Activated T-cell treated with anti-CD3 and anti-CD28 coated beads for 24 hours (primary cell): ENCODE measurements around the gene ZFPM1.

Experiments used
- DNase-seq: peaks from one replicate; pipeline ENCODE4 v3.0.0-alpha.2; 2020; ENCODE audit warnings: low read depth

The ZFPM1 gene

DNA sequence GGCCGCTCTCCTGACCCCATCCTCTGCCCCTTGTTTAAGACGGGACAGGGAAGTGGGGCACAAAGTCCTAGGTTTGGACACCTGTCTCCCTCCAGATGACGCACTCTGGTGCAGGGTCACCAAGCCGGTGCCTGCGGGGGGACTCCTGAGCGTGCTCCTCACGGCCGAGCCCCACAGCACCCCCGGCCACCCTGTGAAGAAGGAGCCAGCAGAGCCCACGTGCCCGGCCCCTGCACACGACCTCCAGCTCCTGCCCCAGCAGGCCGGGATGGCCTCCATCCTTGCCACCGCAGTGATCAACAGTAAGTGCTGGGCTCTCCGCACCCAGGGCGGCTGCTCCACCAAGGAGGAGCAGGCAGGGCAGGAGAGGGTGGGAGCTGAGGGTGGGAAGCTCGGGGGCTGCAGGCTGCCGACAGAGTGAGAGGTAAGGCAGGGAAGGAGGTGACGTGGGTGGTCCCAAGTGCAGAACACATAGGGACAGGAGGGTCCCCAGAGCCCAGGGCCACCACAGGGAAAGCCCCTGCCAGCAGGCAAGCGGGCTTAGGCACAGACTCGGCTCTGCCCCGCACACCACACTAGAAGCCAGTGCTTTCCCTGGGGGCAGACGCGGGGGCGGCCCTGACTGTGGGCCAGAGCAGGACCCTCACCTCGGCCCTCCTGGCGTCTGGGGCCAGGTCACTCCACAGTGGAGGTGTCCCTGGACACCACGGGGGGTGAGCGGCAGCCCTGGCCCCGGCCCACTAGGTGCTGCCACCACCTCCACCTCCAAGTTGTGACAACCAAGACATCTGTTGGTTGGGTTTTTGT, 75.1 kb downstream of the ZFPM1 start:
- DNase-seq = no peak

- no peak for DNase-seq
These were observed 75.8 kb downstream of the ZFPM1 start for GRCh38 chr16:88528902-88529318.

- DNase-seq = no peak
These were observed 76.5 kb downstream of the ZFPM1 start for GRCh38 chr16:88529596-88529995.

- no peak for DNase-seq
These were observed 77.2 kb downstream of the ZFPM1 start for GRCh38 chr16:88530051-88530857.

GRCh38 chr16:88530858-88531203, 77.8 kb downstream of the ZFPM1 start:
- DNase-seq = no peak

DNA sequence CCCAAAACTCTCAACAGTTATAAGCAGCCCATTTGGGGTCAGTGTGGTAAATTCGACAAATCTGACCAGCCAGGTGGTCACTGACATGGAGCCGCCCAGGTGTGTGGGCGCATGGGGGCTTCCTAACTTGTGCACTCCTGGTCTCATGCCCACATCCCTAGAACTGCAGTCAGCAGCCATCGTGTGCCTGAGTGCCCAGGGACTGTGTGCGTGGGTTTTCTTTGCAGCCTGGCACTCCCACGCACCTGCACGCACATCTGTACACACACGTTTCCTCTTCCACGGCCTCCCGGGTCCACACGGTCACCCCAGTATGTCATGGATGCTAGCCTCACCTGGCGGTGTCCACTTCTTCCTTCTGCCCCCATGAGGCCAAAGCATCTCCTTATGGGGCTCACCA, 78.3 kb downstream of the ZFPM1 start:
- DNase-seq = no peak

GRCh38 chr16:88531931-88532433, 78.9 kb downstream of the ZFPM1 start:
- no peak for DNase-seq

GRCh38 chr16:88532434-88533241, 79.6 kb downstream of the ZFPM1 start:
- DNase-seq = no peak

DNA sequence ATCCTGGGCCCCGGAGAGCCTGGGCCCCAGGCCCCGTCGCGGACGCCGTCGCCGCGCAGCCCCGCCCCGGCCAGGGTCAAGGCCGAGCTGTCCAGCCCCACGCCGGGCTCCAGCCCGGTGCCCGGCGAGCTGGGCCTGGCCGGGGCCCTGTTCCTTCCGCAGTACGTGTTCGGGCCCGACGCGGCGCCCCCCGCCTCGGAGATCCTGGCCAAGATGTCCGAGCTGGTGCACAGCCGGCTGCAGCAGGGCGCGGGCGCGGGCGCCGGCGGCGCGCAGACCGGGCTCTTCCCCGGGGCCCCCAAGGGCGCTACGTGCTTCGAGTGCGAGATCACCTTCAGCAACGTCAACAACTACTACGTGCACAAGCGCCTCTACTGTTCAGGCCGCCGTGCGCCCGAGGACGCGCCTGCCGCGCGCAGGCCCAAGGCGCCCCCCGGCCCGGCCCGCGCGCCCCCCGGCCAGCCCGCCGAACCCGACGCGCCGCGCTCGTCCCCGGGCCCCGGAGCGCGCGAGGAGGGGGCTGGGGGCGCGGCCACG, 80.4 kb downstream of the ZFPM1 start:
- no peak for DNase-seq

GRCh38 chr16:88533932-88534637, 81.0 kb downstream of the ZFPM1 start:
- DNase-seq = peak; percentile 77

GRCh38 chr16:88534638-88535190, 81.6 kb downstream of the ZFPM1 start:
- no peak for DNase-seq

DNA sequence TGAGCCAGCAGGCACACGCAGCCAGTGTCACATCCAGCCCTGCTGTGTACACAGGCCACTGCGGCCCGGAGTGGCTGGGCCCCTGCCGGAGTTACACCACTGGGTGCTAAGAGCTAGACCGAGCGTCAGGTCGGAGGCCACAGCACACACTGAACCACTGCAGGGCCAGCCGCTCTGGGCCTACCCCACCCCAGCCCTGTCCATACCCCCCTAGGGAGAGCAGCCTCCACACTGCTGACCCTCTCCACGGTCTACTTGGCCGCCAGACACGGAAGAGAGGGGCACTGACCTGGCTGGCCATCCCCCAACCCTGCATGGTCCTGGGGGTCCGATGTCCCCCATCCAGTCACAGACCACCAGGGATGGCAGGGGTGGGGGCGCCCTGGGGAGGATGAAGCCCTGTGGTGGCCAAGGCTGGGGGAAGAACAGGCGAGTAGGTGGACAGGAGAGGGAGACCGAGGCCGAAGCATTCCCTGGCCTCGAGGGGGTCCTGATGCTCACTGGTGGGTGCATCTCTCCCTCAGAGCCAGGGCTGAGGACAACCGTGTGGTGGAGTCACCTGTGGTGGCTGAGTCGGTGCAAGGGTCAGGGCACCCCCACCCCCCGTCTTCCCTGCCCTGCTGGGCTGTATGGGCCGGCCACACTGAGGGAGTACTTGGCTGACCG, 82.2 kb downstream of the ZFPM1 start:
- no peak for DNase-seq

GRCh38 chr16:88535857-88536222, 82.8 kb downstream of the ZFPM1 start:
- DNase-seq = no peak

DNA sequence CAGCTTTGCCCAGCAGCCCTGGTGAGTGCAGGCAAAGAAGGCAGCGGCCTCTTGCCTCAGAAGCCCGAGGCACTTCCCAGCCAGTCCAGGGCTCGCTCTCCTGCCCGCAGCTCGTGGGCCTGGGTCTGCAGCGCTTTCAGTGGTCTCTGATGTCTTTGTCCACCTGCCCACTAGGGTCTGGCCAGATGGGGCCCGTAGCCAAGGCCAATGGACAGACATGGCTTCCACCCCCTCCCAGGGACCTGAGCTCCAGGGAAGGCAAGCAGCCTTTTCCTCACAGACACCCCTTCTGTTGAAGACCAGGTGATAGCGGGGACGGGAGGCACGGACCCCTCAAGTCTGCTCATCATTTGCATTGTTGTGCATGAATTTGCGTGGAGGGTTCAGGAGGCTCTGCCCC, 83.4 kb downstream of the ZFPM1 start:
- no peak for DNase-seq

- no peak for DNase-seq
These were observed 84.1 kb downstream of the ZFPM1 start for GRCh38 chr16:88536971-88537751.

- DNase-seq = no peak
These were observed 84.8 kb downstream of the ZFPM1 start for GRCh38 chr16:88537859-88538258.

DNA sequence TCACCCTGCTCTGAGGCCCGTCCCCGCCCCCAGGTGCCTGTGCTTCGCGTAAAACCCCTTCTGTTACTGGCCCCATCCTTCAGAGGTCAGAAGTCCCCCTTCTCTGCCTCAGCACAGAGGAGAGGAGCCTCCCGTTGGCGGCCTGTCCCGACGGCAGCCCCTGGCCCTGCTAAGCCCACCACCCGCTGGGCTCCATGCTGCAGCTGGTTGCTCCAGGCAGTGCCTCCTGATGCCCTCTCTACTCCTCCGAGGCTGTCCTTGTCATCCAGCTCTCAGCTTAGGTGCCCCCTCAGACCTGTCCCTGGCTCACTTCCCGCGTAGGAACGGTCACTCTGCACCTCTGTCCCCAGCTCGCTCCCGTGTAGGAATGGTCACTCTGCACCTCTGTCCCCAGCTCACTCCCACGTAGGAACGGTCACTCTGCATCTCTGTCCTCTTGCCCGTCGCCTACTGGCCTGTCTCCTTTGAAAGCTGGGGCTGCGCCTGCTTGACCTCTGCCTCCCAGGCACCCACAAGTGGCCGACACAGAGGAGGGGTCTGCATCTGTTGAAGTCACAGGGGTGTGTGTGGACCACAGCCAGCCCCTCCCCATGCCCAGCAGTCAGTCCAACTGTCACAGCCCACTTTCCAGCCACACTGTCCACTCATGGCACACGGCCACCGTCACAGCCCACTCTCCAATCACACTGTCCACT, 85.4 kb downstream of the ZFPM1 start:
- DNase-seq = no peak

- DNase-seq = no peak
These were observed 86.2 kb downstream of the ZFPM1 start for GRCh38 chr16:88539261-88539651.

DNA sequence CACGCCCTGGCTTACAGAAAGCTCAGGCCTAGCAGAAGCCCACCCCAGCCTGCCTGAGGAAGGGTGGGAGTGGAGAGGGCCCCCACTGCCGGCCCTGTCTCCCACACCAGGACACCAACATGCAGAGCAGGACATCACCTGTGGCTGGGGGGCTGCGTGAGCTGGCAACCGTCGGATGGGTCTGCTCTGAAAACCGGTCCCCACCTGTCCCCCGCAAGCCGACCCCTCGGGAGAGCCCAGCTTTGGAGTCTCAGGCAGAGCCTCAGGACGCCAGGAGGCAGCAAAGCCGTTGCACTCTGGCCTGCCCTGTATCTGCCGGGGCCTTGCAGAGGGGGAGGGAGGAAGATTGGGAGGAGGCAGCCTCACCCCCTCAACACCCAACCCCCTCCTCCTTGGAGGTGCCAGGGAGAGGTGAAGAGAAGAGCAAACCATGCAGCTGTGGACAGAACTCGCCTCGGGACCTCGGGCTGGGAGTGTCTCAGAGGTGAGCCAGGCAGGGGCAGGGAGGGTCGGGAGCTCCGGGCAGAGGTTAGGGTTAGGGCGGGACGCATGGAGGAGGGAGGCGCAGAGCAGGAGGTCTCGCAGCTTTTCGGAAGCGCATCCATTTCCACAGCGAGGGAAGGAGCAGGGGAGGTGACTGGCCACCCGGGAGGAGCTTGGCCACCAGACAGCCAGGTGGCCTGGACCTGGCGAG, 86.7 kb downstream of the ZFPM1 start:
- no peak for DNase-seq
